HuH-7 (cell line): ENCODE data around the gene ISG20.

ENCODE experiments used
- DNase-seq: peaks from one replicate; pipeline ENCODE4 v3.0.0; 2011; ENCODE audit warnings: low spot score

Gene ISG20

GRCh38 chr15:88638626-88639372 is at the start of gene ISG20:
ISG20 (plus strand) TSS chr15:88639016; CDS start chr15:88639367, 351 bp downstream.
- DNase-seq, result peak; percentile 93

DNA sequence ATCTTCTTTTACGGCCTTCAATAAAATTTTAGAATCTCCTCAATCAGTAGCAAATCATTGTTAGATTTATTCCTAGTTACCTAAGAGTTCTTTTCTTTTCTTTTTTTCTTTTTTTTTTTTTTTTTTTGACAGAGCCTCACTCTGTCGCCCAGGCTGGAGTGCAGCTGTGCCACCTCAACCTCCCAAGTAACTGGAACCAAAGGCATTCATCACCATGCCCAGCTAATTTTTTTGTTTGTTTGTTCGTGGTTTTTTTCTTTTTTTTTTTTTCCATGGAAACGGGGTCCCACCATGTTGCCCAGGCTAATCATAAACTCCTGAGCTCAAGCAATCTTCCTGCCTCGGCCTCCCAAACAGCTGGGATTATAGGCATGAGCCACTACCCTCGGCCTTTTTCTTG is 48.1 kb upstream of the ISG20 start:
- DNase-seq, result no peak

DNA sequence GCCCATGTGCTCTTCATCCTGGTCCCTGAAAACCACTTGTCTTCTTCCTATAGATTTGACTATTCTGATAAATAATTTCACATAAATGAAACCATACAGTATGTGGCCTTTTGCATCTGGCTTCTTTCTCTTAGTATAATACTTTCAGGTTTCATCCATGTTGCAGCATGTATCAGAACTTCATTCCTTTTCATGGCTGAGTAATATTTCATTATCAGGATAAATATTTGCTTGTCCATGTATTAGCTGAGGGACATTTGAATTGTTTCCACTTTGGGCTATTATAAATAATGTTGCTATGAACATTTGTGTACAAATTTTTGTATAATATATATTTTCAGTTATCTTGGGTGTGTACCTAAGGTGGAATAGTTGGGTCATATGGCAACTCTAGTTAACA is 47.4 kb upstream of the ISG20 start:
- no peak for DNase-seq

- no peak for DNase-seq
Observed at GRCh38 chr15:88603885-88604284, 34.9 kb upstream of the ISG20 start.

- DNase-seq, result no peak
Observed at GRCh38 chr15:88604381-88605188, 34.2 kb upstream of the ISG20 start.

DNA sequence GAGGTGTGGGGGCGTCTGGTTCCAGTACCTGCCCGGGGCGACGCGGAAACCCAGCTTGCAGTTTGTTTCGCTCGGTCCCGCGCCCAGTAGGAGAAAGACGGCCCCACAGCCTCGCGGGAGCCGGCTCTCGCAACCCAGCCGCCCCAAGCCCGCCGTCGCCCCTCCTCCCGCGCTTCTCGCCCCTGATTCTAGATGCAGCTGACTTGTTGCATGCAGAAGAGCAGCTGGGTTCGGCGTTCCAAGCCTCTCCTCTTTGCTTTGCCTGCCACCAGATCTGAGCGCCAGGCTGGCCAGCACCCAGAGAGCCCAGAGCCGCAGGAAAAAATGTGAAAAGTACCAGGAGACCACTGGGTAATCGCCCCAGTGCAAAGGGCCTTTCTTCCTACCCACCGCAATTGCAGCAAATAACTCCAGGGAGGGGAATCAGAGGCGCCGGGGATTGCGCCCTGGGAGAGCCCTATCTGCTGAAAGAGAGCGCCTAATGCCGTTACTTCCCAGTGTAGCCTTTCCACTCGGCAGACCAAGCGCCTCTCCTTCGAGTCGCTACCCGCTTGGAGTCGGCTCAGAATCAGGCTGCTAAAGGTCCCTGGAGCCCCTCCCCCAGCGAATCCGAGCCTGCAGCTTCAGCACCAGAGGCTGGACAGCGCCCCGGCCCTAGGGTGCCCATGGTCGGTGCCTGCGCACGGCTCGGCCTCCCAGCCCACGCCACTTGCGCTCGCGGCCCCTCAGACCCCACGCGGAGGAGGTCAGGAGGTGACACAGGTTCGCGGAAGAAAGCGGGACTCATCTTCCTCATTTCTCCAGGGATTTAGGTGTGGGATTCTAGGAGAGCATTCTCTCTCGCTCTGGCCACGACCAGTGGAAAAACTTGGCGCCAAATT is 33.4 kb upstream of the ISG20 start:
- no peak for DNase-seq

- no peak for DNase-seq
Observed at GRCh38 chr15:88606070-88606794, 32.6 kb upstream of the ISG20 start.

GRCh38 chr15:88607951-88608350 is 30.9 kb upstream of the ISG20 start:
- DNase-seq, result no peak

DNA sequence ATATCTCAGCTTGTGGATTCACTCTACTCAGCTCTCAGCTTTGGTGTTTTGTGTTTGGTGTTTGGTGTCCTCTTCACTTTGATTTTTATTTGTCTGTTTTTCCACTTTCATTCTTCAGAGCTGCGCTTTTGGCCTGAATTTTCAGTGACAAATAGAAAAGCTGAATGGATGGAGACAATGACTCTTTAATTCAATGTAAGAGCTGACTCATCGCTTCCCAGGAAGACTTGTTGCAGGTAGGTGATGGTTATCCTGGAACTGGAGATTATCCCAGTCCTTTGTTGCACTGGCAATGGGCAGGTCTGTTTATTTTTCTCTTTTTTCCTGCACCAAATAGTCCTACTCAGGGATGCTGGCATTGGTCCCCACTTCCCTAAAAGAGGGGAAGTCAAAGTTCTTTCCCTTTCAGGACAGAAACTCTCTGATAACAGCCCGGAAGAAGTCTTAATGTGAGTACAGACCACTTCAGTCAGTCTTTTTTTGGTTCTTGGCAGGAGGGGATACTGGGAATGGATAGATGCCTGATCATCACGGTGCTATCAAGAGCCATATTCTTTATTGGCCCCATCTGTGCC is 30.1 kb upstream of the ISG20 start:
- DNase-seq, result no peak

- DNase-seq, result no peak
Observed at GRCh38 chr15:88609344-88610090, 29.3 kb upstream of the ISG20 start.

DNA sequence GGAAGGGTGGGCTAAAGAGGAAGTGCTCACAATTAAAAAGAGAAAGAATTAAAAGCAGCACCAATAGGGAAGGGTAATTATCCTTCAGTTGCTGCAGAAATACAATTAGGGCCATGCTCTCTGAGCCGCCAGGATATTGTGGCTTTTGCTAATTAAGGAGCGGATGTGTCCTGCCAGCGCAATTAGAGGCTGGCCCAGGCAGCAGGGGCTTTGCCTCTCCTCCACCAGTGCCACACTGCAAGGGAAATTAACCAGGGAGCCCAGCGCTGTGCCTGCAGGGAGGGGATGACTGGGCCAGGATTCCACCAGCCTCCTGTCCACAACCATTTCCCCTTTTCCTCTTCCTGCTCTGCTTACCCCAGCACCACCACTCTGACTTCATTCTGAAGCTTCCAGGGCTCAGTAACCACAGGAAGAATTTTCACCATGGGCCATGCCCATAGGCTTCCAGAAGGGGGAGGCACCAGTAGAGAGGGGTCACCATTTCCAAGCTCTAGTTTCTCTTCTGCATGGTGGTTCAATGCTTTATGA is 28.1 kb upstream of the ISG20 start:
- no peak for DNase-seq

GRCh38 chr15:88612186-88612796 is 26.5 kb upstream of the ISG20 start:
- no peak for DNase-seq

DNA sequence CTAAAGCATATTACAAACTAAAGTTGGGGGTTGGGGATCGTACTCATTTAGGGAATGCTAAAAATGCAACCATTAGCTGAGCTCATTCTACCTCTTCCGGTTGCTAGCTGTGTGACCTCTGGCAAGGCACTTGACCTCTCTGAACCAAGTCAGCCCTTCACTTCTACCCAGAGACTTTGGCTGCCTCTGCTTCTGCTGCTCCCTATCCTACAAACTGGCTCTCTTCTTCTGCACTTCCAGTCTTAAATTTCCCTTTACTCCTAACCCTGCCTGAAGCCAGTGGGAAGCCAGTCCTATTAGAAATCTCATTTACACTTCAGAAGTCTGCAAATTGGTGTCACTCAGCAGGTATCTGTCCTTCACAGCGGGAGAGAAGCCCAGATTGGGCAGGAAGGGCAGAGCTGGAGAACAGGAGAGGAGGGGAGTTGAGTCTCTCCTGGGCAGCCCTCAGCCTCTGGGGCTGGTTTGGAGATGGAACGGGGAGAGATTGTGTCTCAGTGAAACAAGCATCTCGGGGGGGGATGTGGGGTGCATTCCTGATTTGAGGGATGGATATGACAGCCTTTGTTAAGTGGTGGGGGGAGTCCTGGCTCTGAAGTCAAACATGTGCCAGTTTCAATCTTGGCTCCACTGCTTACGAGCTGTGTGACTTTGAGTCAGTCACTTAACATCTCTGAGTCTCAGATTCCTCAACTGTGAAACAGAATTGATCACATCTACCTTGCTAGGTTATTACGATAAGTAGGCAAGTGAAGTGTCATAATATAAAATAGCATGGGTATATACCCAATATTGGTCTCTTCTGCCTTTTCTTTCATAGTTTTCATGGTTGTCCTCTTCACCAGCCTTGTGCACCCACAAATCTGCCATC is 25.5 kb upstream of the ISG20 start:
- no peak for DNase-seq

- no peak for DNase-seq
Observed at GRCh38 chr15:88615303-88616107, 23.3 kb upstream of the ISG20 start.

DNA sequence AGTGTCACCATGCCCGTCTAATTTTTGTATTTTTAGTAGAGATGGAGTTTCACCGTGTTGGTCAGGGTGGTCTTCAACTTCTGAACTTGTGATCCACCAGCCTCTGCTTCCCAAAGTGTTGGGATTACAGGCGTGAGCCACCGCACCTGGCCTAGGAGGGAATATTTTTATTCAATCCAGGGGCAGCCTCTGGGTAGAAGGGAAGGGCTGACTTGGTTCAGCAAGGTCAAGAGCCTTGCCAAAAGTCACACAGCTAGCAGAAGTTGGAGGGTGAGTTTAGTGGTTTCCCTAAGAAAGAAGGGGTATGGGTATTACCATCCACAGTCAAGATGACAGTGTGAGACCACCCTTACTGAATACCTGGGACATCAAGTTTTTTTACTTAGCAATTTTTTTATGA is 22.6 kb upstream of the ISG20 start:
- DNase-seq, result no peak

DNA sequence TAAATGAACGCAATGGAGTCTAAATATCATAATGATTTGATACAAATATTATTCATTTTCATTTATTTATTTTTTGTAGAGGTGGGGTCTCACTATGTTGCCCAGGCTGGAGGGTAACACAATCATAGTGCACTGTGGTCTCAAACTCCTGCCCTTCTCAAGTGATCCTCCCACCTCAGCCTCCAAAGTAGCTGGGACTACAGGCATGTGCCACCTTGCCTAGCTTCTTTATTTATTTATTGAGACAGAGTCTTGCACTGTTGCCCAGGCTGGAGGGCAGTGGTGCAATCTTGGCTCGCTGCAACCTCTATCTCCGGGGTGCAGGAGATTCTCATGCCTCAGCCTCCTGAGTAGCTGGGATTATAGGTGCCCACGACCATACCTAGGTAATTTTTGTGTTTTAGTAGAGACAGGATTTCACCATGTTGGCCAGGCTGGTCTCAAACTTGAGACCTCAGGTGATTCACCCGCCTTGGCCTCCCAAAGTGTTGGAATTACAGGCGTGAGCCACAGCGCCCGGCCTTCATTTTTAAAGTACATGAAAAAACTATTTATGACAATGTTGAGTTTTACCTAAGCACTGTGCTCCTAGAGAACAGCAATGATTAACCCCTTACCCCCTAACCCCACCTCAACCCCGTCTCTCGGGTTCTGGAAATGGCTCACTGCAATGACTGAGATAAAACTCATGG is 21.6 kb upstream of the ISG20 start:
- no peak for DNase-seq

DNA sequence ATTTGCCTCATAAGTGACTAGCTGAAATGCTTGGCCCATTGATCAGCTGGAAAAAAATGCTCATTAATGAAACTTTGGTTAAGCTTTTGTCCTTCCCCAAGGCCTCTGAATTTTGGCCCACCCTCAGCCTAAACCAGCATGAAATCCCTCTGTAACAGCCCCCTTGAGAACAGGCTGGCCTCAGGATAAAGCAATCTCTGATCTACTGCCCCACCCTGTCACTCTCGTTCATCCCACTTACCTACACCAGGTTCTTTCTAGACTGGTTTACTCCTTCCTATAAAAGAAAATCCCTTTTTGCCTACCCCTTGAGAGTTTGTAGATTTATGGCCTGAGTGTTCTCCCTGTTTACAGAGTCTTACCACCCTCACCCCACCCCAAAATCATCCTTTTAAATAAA is 21.0 kb upstream of the ISG20 start:
- DNase-seq, result no peak

GRCh38 chr15:88618686-88619085 is 20.1 kb upstream of the ISG20 start:
- no peak for DNase-seq
